Activated CD4-positive, CD25-positive, alpha-beta regulatory T cell treated with anti-CD3 and anti-CD28 coated beads, Interleukin-2, amount 50 U/mL, for 72 hours (primary cell): ENCODE measurements around the gene ADAM12.

ENCODE experiments used
- DNase-seq: peaks from one replicate; pipeline ENCODE4 v3.0.0; 2021

ADAM12 gene

GRCh38 chr10:126042354-126042753 is 345.9 kb downstream of the ADAM12 start:
- DNase-seq = no peak

- DNase-seq = peak; percentile 71
Measured at GRCh38 chr10:126041804-126042231, 346.5 kb downstream of the ADAM12 start.

GRCh38 chr10:126041117-126041516 is 347.2 kb downstream of the ADAM12 start:
- DNase-seq = no peak

GRCh38 chr10:126037946-126038345 is 350.3 kb downstream of the ADAM12 start:
- DNase-seq = no peak

- no peak for DNase-seq
Measured at GRCh38 chr10:126036515-126036914, 351.8 kb downstream of the ADAM12 start.

GRCh38 chr10:126034586-126034985 is 353.7 kb downstream of the ADAM12 start:
- no peak for DNase-seq

- DNase-seq = no peak
Measured at GRCh38 chr10:126029999-126030398, 358.3 kb downstream of the ADAM12 start.

- DNase-seq = no peak
Measured at GRCh38 chr10:126027692-126028091, 360.6 kb downstream of the ADAM12 start.

GRCh38 chr10:126022841-126023240 is 365.4 kb downstream of the ADAM12 start:
- no peak for DNase-seq

GRCh38 chr10:126021833-126022500 is 366.3 kb downstream of the ADAM12 start:
- DNase-seq = no peak

- DNase-seq = no peak
Measured at GRCh38 chr10:126017961-126018560, 370.2 kb downstream of the ADAM12 start.

- no peak for DNase-seq
Measured at GRCh38 chr10:126016882-126017281, 371.4 kb downstream of the ADAM12 start.

GRCh38 chr10:126016156-126016805 is 372.0 kb downstream of the ADAM12 start:
- DNase-seq = no peak

- no peak for DNase-seq
Measured at GRCh38 chr10:126015413-126015812, 372.9 kb downstream of the ADAM12 start.

GRCh38 chr10:126014309-126014708 is 374.0 kb downstream of the ADAM12 start:
- DNase-seq = no peak

GRCh38 chr10:126013489-126014281 is 374.6 kb downstream of the ADAM12 start:
- no peak for DNase-seq

GRCh38 chr10:126012485-126012884 is 375.8 kb downstream of the ADAM12 start:
- DNase-seq = no peak

GRCh38 chr10:126011995-126012394 is 376.3 kb downstream of the ADAM12 start:
- DNase-seq = no peak

GRCh38 chr10:126009650-126010049 is 378.6 kb downstream of the ADAM12 start:
- no peak for DNase-seq

- no peak for DNase-seq
Measured at GRCh38 chr10:126006906-126007305, 381.4 kb downstream of the ADAM12 start.

GRCh38 chr10:126006264-126006663 is 382.0 kb downstream of the ADAM12 start:
- no peak for DNase-seq

GRCh38 chr10:126004752-126005151 is 383.5 kb downstream of the ADAM12 start:
- DNase-seq = no peak

- no peak for DNase-seq
Measured at GRCh38 chr10:126001576-126001975, 386.7 kb downstream of the ADAM12 start.
